GM19463 (cell line): ENCODE measurements around the gene KCTD4.
"Not testable (repeated sequence)": the region's sequence is repeated elsewhere in the genome, so short reads cannot be mapped to it uniquely, and the experiment has no call there.

Experiments
- ATAC-seq: cut with Tn5 transposase; IDR thresholded peaks from one replicate; pipeline ENCODE4 v1.9.1; 2021; ENCODE audit warnings: mild to moderate bottlenecking, moderate library complexity; ENCODE audit not compliant: unreplicated experiment

KCTD4 gene

GRCh38 chr13:45216193-45216592 lies 15.3 kb upstream of the KCTD4 start:
- ATAC-seq = no peak

GRCh38 chr13:45215392-45216077 lies 14.7 kb upstream of the KCTD4 start:
- ATAC-seq = no peak

- no peak for ATAC-seq
These were observed 8.4 kb upstream of the KCTD4 start for GRCh38 chr13:45209229-45209628.

- no peak for ATAC-seq
These were observed 7.3 kb upstream of the KCTD4 start for GRCh38 chr13:45208132-45208531.

GRCh38 chr13:45207319-45207718 lies 6.5 kb upstream of the KCTD4 start:
- ATAC-seq = no peak

GRCh38 chr13:45206340-45206739 lies 5.5 kb upstream of the KCTD4 start:
- peak; percentile 67 for ATAC-seq

- no peak for ATAC-seq
These were observed 4.3 kb upstream of the KCTD4 start for GRCh38 chr13:45205124-45205523.

- no peak for ATAC-seq
These were observed 1.1 kb downstream of the KCTD4 start for GRCh38 chr13:45199711-45200110.

GRCh38 chr13:45198924-45199323 lies 1.9 kb downstream of the KCTD4 start:
- no peak for ATAC-seq

- no peak for ATAC-seq
These were observed 2.8 kb downstream of the KCTD4 start for GRCh38 chr13:45198041-45198440.

GRCh38 chr13:45196622-45197021 lies 4.2 kb downstream of the KCTD4 start:
- ATAC-seq = no peak

- ATAC-seq = no peak
These were observed 4.7 kb downstream of the KCTD4 start for GRCh38 chr13:45196096-45196495.

- ATAC-seq = no peak
These were observed 5.4 kb downstream of the KCTD4 start for GRCh38 chr13:45195421-45195820.

GRCh38 chr13:45194081-45194939 lies 6.5 kb downstream of the KCTD4 start:
- ATAC-seq = no peak

- no peak for ATAC-seq
These were observed 9.0 kb downstream of the KCTD4 start for GRCh38 chr13:45191874-45192273.

GRCh38 chr13:45189511-45189910 lies 11.3 kb downstream of the KCTD4 start:
- not testable (repeated sequence) for ATAC-seq

GRCh38 chr13:45189077-45189476 lies 11.8 kb downstream of the KCTD4 start:
- not testable (repeated sequence) for ATAC-seq

- no peak for ATAC-seq
These were observed 15.6 kb downstream of the KCTD4 start for GRCh38 chr13:45185286-45185685.

- no peak for ATAC-seq
These were observed 16.2 kb downstream of the KCTD4 start for GRCh38 chr13:45184693-45185092.

GRCh38 chr13:45180713-45181601 lies 19.9 kb downstream of the KCTD4 start:
- ATAC-seq = no peak

- no peak for ATAC-seq
These were observed 20.5 kb downstream of the KCTD4 start for GRCh38 chr13:45180303-45180702.
